Bone marrow (tissue), 2 donors: Measurements from ENCODE around the gene PSTPIP1.

Experiments used
- DNase-seq, 2 donors: peaks; one replicate each; lab custom pipeline; 2025; lab: John Stamatoyannopoulos, UW

Gene PSTPIP1

GRCh38 chr15:77070180-77070494 lies 75.2 kb downstream of the PSTPIP1 start:
- DNase-seq, result no peak

- DNase-seq, result peak; percentile 64 to 81
Observed at GRCh38 chr15:77070495-77071304, 75.8 kb downstream of the PSTPIP1 start, which contains the start of gene TSPAN3. Gene TSPAN3, minus strand, starts transcription at chr15:77071109. Its CDS starts 155 bp downstream, at chr15:77070954.

DNA sequence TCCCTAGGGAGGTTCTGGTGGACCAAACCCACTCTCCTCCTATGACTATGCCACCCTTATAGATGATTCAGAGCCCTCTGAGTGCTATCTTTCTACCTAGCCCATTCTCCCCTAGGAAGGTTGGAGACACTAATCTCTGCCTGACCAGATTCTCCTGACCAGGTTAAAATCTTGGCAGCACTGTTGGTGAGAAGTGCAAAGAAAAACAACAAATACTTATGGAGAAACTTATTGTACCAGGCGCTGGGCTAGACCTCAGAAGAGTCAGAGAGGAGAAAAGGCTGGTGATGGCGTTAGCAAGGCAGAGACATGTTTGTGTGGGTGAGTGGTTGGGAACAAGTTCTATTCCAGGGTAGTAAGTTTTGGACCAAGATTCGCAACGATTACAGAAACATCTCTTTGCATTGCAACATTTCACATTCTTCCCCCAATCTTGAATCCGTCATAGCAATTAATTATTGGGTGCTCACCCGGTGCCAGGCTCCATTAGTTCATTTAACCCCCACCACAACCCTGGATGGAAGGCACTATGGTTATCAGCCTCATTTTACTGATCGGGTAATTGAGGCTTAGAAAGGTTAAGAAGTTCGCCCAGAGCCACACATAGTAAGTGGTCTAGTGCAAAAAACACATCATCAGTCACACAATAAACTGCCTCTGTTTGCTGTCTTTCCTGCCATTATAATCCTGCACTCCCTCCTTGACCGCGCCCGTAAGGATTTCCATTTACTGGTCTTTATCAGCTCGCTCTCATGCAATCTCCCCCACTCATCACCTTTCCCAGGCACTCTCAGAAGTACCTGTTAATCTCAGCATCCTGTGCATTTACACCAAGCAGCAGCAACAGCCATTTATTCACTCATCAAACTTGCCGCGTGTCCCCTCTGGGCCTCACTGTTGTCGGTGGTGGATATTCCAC lies 76.6 kb downstream of the PSTPIP1 start:
- DNase-seq, result no peak

- no peak for DNase-seq
Observed at GRCh38 chr15:77074350-77074749, 79.4 kb downstream of the PSTPIP1 start.

DNA sequence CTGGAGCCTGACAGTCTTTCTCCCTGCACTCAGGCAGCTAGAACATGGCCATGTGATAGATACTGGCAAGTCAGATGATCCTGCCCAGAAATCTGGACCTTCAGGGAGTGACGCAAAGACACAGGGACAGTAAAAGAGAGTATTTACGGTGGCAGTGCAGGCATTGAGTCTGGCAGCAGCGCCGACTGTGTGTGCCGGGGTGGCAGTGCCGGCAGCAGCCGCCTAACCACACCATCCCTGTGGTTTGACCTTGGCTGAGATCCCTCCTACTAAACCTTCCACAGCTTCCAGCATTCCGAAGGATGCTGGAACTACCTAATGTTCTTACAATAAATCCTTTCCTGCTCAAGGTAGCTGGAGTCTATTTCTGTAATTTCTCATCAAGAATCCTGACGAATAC lies 80.6 kb downstream of the PSTPIP1 start:
- DNase-seq, result no peak

DNA sequence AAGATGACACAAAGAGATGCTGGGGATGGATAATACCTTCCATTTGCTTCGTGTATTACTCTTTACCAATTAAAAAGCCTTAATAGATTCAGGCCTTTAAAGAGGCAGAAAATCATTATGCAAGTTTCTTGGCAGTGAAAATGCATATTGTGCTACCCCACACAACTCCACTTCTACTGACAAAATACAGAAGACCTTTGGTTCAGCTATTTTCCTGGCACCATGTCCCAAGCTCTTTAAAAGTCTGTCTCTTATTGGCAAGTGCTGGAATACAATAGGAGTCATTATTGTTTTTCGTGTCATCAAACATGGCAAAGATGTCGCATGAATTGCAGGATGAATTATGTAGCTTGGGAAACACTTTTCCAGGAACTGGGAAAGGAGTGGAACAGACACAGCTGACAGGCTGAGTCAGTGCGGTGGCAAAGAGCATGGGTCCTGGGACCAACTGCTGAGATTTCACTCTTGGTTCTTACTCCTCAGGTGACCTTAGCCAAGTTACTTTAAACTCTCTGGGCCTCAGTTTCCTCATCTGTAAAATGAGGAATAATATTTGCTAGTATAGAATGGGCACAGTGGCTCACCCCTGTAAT lies 81.5 kb downstream of the PSTPIP1 start:
- DNase-seq, result no peak

GRCh38 chr15:77081971-77082370 lies 87.0 kb downstream of the PSTPIP1 start:
- no peak for DNase-seq

DNA sequence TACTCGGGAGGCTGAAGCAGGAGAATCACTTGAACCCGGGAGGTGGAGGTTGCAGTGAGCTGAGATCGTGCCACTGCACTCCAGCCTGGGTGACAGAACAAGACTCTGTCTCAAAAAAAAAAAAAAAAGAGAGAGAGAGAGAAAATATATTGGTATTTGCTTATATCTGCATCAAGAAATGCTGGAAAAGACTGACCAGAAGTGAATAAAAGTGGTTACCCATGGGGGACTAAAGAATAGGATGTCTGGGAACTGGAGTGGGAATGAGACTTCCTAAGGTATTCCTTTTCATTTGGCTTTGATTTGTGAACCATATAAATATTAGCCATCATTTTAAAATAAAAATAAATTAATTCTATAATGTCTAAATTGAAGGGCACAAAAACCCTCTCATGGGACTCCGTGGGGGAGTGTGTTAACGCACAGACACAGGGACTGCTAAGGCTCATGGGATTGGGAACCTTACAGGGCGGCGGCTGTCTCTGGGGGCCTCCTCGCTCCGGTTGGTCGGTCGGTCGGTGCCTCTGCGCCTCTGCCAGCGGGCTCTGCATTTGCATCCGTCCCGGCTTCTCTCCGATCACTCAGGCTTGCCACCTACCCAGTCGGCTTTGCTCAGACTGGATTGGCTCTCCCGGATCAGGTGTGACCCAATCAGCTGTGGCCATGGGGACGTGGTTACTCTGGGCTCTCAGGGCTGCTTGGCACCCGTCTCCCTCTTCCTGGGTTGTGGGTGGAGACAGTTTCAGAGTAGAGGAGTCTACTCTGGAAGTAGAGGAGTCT lies 88.6 kb downstream of the PSTPIP1 start:
- no peak for DNase-seq

GRCh38 chr15:77084436-77084835 lies 89.5 kb downstream of the PSTPIP1 start:
- no peak for DNase-seq

DNA sequence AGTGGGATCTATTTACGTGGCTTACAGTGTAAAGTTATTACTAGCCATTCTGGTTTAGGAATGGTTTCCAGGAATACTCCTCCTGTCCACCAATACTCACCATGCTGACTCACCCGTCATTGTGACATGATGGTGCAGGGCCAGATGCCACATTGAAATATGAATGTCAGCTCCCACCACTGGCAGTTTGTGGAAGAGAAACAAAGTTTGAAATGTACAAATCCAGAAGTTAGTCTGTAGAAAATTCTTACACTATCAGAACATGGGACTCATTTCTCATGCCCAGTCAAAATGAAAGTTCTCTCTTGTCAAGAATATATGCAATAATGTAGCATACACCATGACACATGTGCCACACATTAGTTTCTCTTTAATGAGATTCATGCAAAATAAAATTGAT lies 90.4 kb downstream of the PSTPIP1 start:
- DNase-seq, result no peak
